UCSD-AML1 (cell line): Measurements from ENCODE around the gene OCEL1.
A peak's percentile ranks its signal among the peaks of the same experiment; 100 is the strongest.
"Not testable (repeated sequence)": the region's sequence is repeated elsewhere in the genome, so short reads cannot be mapped to it uniquely, and the experiment has no call there.

Experiments used
- DNase-seq: peaks from one replicate; lab custom pipeline; 2025; ENCODE audit not compliant: unreplicated experiment; lab: John Stamatoyannopoulos, UW

The OCEL1 gene

GRCh38 chr19:17260842-17261325 is 34.9 kb downstream of the OCEL1 start:
- peak; percentile 80 for DNase-seq

- no peak for DNase-seq
Observed at GRCh38 chr19:17262557-17262956, 36.5 kb downstream of the OCEL1 start.

DNA sequence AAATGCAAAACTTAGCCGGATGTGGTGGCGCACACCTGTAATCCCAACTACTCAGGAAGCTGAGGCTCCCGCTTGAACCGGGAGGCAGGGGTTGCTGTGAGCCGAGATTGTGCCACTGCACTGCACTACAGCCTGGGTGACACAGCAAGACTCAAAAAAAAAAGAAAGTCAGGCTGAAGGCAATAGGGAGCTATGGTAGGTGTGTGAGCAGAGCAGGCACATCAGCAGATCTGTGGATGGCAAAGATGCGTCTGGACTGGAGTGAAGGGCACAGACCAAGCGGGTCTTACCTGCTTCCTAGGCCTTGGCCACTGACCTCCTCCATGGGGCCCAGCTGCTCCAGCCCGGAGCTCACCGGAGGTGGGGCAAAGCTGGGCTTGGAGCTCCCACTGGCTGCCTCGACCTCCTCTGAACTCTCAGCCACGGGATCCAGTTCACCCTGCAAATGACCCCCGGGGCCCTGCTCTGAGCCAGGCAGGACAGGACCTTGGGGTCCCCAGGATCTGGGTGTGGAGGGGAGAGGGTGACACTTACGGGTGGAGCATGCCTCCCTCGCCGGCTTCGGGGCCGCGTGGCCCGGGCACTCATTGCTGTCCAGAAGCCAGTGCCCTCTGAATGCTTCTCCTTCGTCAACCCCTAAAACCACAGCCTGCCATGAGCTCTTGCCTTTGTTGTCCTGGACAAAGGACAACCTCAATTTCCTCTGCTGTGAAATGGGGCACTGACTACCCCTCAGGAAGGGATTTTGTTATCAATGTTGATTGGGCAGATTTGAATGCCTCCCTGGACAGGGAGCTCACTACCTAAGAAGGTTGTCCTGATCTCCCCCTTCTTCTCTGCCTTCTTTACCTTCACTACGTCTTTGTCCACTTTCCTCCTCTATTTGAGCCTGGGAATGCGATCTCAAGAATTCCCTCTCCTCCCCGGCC is 38.0 kb downstream of the OCEL1 start:
- DNase-seq = no peak

- peak; percentile 34 for DNase-seq
Observed at GRCh38 chr19:17264641-17264979, 38.6 kb downstream of the OCEL1 start, which contains the start of gene USHBP1. TSS of gene USHBP1 (minus strand) at chr19:17264745. CDS start at chr19:17264299, 446 bp downstream.

DNA sequence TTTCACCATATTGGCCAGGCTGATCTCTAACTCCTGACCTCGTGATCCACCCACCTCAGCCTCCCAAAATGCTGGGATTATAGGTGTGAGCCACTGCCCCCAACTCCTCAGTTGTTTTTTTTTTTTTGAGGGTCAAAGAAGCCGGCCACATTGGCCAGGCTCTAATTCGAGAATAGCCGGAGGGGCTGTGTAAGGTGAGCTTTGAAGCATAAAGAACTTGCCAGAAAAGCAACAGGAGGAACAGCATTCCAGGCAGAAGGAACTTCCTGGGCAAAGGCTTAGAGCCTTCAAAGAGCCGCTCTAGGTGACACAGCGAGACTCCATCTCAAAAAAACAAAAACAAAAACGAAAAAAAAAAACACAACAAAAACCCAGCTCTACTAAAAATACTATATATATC is 40.0 kb downstream of the OCEL1 start:
- no peak for DNase-seq

DNA sequence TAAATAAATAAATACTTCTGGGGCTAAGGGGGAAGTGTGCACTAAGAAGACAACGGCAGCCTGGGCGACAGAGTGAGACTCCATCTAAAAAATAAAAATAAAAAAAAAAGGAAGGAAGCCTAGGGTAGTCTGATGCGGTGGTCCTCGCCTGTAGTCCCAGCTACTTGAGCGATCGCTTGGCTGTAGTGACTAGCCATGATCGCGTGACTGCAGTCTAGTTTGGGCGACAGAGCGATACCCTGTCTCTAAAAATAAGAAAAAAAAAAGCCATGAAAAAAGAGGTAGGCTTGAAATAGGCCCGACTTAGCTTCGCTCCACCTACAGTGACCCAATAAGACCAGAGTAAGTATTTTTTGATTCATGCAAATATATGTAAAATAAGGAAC is 40.6 kb downstream of the OCEL1 start:
- no peak for DNase-seq

DNA sequence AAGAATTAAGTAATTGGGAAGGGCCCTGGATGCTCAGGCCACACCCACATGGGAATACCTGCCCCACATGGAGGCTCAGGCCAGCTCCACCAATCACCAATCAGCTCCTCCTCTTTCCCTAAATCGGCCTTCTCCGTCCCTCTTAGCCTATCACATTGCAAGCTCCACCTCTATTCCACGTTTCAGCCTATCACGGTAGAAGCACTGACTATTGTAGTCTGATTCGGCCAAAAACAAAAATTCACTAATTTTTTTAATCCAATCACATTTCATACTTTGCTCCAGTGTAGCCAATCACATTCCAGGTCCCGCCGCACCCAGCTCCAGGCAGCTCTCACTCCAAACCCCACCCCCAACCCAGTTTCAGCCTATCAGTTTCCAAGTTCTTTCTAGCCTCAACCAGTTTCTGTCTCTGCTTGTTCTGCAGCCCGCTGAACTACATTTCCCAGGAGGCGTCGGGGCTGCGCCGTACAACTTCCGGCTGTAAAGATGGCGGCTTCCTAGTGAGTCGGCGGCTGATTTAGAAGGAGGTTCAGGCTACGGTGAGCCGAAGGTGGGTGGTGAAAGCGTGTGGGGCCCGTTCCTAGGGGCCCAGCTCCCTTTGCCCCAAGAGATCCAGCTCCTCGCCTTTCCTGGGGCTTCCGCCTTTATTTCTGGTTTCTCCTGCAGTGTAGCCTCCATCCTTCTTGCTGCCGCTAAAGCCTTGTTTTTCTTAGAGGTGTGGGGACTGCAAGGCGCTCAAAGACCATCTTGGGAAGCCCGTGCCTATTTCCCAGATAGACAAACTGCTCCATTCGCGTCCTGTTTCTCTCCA is 41.2 kb downstream of the OCEL1 start, which contains the start of gene BABAM1:
BABAM1 (plus strand) TSS at position 469 of the 814 bp plus-strand sequence. CDS start 1,364 bp downstream, outside the sequence.
- peak; percentile 91 for DNase-seq

DNA sequence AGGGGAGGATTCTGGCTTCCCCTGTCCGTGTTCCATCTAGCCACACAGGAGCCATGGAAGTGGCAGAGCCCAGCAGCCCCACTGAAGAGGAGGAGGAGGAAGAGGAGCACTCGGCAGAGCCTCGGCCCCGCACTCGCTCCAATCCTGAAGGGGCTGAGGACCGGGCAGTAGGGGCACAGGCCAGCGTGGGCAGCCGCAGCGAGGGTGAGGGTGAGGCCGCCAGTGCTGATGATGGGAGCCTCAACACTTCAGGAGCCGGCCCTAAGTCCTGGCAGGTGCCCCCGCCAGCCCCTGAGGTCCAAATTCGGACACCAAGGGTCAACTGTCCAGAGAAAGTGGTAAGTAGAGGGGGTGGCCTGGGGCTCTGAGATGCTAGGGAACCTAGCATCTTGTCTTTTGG is 42.7 kb downstream of the OCEL1 start:
- no peak for DNase-seq

GRCh38 chr19:17274892-17275291 is 48.9 kb downstream of the OCEL1 start:
- not testable (repeated sequence) for DNase-seq

DNA sequence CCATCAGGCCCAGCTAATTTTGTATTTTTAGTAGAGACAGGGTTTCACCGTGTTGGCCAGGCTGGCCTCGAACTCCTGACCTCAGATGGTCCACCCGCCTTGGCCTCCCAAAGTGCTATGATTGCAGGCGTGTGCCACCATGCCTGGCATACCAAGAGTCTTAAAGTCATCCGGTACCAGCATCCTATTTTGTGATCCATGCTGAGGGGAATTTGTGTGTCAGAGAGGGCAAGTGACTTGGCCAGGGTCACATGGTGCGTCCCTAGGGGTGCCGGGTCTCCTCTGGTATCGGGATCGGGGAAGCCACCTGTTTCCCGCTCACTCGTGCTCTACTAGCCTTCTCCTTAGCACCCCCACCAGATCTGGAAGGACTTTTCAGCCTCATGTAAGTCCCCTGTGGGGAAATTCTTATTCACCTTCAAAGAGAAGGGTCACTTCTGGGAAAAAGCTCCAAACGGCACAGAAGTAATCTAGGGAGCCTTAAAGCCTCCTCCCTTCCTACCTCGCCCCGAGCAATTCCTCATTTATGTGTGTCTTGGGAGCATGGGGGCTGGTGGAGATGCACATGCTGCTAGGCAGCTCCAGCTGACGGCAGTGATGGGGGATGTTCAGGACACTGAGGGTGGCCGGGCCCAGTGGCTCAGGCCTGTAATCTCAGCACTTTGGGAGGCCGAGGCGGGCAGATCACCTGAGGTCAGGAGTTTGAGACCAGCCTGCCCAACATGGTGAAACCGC is 49.6 kb downstream of the OCEL1 start:
- no peak for DNase-seq
